ENCODE measurements around the gene EXOSC7. TPM values are rescaled to one million over a fixed set of nuclear protein-coding genes. Genes with fewer than 3 reads are reported as not detected.

The EXOSC7 gene
- total and polyA plus RNA-seq, 9 of the 15 experiments (the other 6 are each of a cell fraction or from before 2014, with no cell fraction given), result 88.5 to 237 (median 112) TPM

DNA sequence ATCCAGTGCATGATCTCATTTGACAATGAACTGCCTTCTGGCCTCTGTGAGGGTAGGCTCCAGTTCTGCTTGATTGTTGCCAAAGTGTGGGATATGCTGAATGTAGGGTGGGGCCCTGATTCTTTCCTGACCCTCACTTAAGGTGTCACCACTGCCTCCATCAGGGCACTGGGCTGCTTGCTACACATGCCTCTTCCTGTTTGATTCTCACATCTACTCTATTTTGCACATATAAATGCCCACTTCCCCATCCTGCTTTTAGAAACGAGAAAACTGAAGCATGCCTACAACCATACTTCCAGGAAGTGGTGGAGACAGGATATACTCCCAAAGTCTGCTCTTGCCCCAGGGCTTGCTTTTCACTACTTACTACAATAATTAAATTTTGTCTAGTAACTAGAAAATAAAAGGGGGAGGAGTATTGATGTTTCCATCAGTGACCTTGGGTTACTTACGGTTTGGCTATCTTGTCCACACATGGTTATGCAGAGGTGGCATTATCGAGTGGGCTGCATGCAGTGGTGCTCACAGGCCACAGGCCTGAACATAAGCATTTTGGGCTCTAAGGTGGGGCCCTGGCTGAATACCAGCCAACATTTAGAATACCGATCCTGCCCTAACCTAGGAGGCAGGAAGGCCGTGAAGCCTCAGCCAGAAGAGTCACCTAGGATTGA is 6.8 kb upstream of the EXOSC7 start (continued):
- TF ChIP-seq ZMIZ1 (IDR thresholded peaks at IDR 0.05; ENCODE audit: low read depth in 2 of 2, low read length in 2 of 2), result no peak
- TF ChIP-seq STAT6 (CRISPR knock-in tag; IDR thresholded peaks at IDR 0.05), result no peak
- 0 out of 2 replicates have a peak, but pooled peaks have one; percentile 8 for TF ChIP-seq HDGF (IDR thresholded peaks at IDR 0.05)
- no peak for TF ChIP-seq ZNF253 (CRISPR knock-in tag; conservative IDR thresholded peaks at IDR 0.05)
- TF ChIP-seq, protein P1, sequence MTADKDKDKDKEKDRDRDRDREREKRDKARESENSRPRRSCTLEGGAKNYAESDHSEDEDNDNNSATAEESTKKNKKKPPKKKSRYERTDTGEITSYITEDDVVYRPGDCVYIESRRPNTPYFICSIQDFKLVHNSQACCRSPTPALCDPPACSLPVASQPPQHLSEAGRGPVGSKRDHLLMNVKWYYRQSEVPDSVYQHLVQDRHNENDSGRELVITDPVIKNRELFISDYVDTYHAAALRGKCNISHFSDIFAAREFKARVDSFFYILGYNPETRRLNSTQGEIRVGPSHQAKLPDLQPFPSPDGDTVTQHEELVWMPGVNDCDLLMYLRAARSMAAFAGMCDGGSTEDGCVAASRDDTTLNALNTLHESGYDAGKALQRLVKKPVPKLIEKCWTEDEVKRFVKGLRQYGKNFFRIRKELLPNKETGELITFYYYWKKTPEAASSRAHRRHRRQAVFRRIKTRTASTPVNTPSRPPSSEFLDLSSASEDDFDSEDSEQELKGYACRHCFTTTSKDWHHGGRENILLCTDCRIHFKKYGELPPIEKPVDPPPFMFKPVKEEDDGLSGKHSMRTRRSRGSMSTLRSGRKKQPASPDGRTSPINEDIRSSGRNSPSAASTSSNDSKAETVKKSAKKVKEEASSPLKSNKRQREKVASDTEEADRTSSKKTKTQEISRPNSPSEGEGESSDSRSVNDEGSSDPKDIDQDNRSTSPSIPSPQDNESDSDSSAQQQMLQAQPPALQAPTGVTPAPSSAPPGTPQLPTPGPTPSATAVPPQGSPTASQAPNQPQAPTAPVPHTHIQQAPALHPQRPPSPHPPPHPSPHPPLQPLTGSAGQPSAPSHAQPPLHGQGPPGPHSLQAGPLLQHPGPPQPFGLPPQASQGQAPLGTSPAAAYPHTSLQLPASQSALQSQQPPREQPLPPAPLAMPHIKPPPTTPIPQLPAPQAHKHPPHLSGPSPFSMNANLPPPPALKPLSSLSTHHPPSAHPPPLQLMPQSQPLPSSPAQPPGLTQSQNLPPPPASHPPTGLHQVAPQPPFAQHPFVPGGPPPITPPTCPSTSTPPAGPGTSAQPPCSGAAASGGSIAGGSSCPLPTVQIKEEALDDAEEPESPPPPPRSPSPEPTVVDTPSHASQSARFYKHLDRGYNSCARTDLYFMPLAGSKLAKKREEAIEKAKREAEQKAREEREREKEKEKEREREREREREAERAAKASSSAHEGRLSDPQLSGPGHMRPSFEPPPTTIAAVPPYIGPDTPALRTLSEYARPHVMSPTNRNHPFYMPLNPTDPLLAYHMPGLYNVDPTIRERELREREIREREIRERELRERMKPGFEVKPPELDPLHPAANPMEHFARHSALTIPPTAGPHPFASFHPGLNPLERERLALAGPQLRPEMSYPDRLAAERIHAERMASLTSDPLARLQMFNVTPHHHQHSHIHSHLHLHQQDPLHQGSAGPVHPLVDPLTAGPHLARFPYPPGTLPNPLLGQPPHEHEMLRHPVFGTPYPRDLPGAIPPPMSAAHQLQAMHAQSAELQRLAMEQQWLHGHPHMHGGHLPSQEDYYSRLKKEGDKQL (CRISPR knock-in tag; IDR thresholded peaks at IDR 0.05; ENCODE audit: borderline replicate concordance), result no peak
- no peak for TF ChIP-seq ERF (CRISPR knock-in tag; IDR thresholded peaks at IDR 0.05)
- TF ChIP-seq ZNF408 (CRISPR knock-in tag; IDR thresholded peaks at IDR 0.05; ENCODE audit: low read depth), result no peak
- no peak for TF ChIP-seq POLR2G (IDR thresholded peaks at IDR 0.05; ENCODE audit: low read depth, low read length)

Data from K562 (cell line).